ENCODE measurements around the gene CBX5. TPM values are rescaled to one million over a fixed set of nuclear protein-coding genes. Genes with fewer than 3 reads are reported as not detected.

The CBX5 gene
- total and polyA plus RNA-seq, 9 of the 15 experiments (the other 6 are each of a cell fraction or from before 2014, with no cell fraction given): 32.6 to 102 (median 59.2) TPM

GRCh38 chr12:54282949-54283593 is 3.1 kb upstream of the CBX5 start (continued):
- peak; percentile 49 for TF ChIP-seq ARID4B (CRISPR knock-in tag; IDR thresholded peaks at IDR 0.05)
- peak; percentile 74 for TF ChIP-seq RBFOX2 (IDR thresholded peaks at IDR 0.05; ENCODE audit: low read depth, low read length)
- no peak for TF ChIP-seq GTF2F1 (IDR thresholded peaks at IDR 0.05; ENCODE audit: low read depth, low read length)
- peak; percentile 63; the same call in 1 of the 2 replicates for TF ChIP-seq AFF4 (CRISPR knock-in tag; IDR thresholded peaks at IDR 0.05)
- TF ChIP-seq NCOA1 (IDR thresholded peaks at IDR 0.05; ENCODE audit: low read depth): no peak
- no peak for TF ChIP-seq PCBP2 (IDR thresholded peaks at IDR 0.05; ENCODE audit: low read depth, low read length, poor library complexity, severe bottlenecking)
- TF ChIP-seq BACH1 (tag; IDR thresholded peaks at IDR 0.05): no peak
- TF ChIP-seq, protein P1, sequence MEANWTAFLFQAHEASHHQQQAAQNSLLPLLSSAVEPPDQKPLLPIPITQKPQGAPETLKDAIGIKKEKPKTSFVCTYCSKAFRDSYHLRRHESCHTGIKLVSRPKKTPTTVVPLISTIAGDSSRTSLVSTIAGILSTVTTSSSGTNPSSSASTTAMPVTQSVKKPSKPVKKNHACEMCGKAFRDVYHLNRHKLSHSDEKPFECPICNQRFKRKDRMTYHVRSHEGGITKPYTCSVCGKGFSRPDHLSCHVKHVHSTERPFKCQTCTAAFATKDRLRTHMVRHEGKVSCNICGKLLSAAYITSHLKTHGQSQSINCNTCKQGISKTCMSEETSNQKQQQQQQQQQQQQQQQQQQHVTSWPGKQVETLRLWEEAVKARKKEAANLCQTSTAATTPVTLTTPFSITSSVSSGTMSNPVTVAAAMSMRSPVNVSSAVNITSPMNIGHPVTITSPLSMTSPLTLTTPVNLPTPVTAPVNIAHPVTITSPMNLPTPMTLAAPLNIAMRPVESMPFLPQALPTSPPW (CRISPR knock-in tag; IDR thresholded peaks at IDR 0.05): no peak
- no peak for TF ChIP-seq ZBED1 (IDR thresholded peaks at IDR 0.05)
- TF ChIP-seq, protein P2, sequence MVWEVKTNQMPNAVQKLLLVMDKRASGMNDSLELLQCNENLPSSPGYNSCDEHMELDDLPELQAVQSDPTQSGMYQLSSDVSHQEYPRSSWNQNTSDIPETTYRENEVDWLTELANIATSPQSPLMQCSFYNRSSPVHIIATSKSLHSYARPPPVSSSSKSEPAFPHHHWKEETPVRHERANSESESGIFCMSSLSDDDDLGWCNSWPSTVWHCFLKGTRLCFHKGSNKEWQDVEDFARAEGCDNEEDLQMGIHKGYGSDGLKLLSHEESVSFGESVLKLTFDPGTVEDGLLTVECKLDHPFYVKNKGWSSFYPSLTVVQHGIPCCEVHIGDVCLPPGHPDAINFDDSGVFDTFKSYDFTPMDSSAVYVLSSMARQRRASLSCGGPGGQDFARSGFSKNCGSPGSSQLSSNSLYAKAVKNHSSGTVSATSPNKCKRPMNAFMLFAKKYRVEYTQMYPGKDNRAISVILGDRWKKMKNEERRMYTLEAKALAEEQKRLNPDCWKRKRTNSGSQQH (CRISPR knock-in tag; IDR thresholded peaks at IDR 0.05): peak; percentile 26; the same call in 1 of the 2 replicates
- no peak for TF ChIP-seq ZNF75A (CRISPR knock-in tag; IDR thresholded peaks at IDR 0.05)
- no peak for TF ChIP-seq HDAC2 (IDR thresholded peaks at IDR 0.05)
- peak in 1 of 2 experiments; percentile 64; a peak in 1 of 4 replicates for TF ChIP-seq SIN3A (IDR thresholded peaks at IDR 0.05; ENCODE audit: borderline replicate concordance in 2 of 2, control insufficient read depth in 1 of 2, low read depth in 2 of 2, low read length in 2 of 2)
- TF ChIP-seq ADNP (tag; IDR thresholded peaks at IDR 0.05): no peak
- 0 out of 2 replicates have a peak, but pooled peaks have one; percentile 32 for TF ChIP-seq ILF3 (IDR thresholded peaks at IDR 0.05; ENCODE audit: borderline replicate concordance)
- TF ChIP-seq TRIM28 (IDR thresholded peaks at IDR 0.05): no peak
- peak; percentile 27 for TF ChIP-seq ZFX (CRISPR knock-in tag; IDR thresholded peaks at IDR 0.05)
